Neural progenitor cell (in vitro differentiated cells): ENCODE data around the gene S100A14. TPM values are rescaled to one million over a fixed set of nuclear protein-coding genes. Genes with fewer than 3 reads are reported as not detected.

Experiments
- DNase-seq: peaks from one replicate; pipeline ENCODE4 v3.0.0-alpha.2; 2016; ENCODE audit warnings: low spot score
- H2AFZ ChIP-seq: fragments of 200-600 bp; sonication (generic); replicated peaks from 2 replicates; pipeline ENCODE4 v1.6.1; 2016; ENCODE audit warnings: antibody characterized with exemption
- H3F3A ChIP-seq: fragments of 200-600 bp; sonication (generic); 2 replicates; pipeline ENCODE4 v1.6.1; 2016; ENCODE audit warnings: antibody characterized with exemption, low read depth
- H3K27ac ChIP-seq: fragments of 200-600 bp; sonication (generic); 2 replicates; pipeline ENCODE4 v1.5.1; 2016; ENCODE audit warnings: mild to moderate bottlenecking
- H3K27me3 ChIP-seq: fragments of 200-600 bp; sonication (generic); 2 replicates; pipeline ENCODE4 v1.6.1; 2016; ENCODE audit warnings: mild to moderate bottlenecking, moderate library complexity
- H3K36me3 ChIP-seq: fragments of 200-600 bp; sonication (generic); 2 replicates; pipeline ENCODE4 v1.5.1; 2016
- H3K4me1 ChIP-seq: fragments of 200-600 bp; sonication (generic); 2 replicates; pipeline ENCODE4 v1.6.1; 2016; ENCODE audit warnings: mixed run types
- H3K4me2 ChIP-seq: fragments of 200-600 bp; sonication (generic); 2 replicates; pipeline ENCODE4 v1.6.1; 2016
- H3K4me3 ChIP-seq: fragments of 200-600 bp; sonication (generic); 2 replicates; pipeline ENCODE4 v1.5.1; 2016
- H3K79me2 ChIP-seq: fragments of 200-600 bp; sonication (generic); 2 replicates; pipeline ENCODE4 v1.6.1; 2016; ENCODE audit warnings: low read depth
- H3K9ac ChIP-seq: fragments of 200-600 bp; sonication (generic); 2 replicates; pipeline ENCODE4 v1.6.1; 2016
- H3K9me3 ChIP-seq: fragments of 200-600 bp; sonication (generic); 2 replicates; pipeline ENCODE4 v1.5.1; 2016; ENCODE audit warnings: low read depth
- H4K20me1 ChIP-seq: fragments of 200-600 bp; sonication (generic); 2 replicates; pipeline ENCODE4 v1.6.1; 2016; ENCODE audit warnings: low read depth
- H3K27ac Mint-ChIP-seq: 3 replicates; pipeline ENCODE4 v1.8.0; 2021; ENCODE audit warnings: mixed read lengths
- H3K27me3 Mint-ChIP-seq: 2 replicates; pipeline ENCODE4 v1.8.0; 2022; ENCODE audit warnings: low read depth, mild to moderate bottlenecking, inconsistent platforms, moderate library complexity, mixed read lengths; ENCODE audit not compliant: insufficient read depth
- H3K36me3 Mint-ChIP-seq: 3 replicates; pipeline ENCODE4 v1.8.0; 2021; ENCODE audit warnings: mixed read lengths
- H3K4me1 Mint-ChIP-seq: 3 replicates; pipeline ENCODE4 v1.8.0; 2021; ENCODE audit warnings: mixed read lengths
- H3K4me3 Mint-ChIP-seq: 3 replicates; pipeline ENCODE4 v1.8.0; 2021; ENCODE audit warnings: mild to moderate bottlenecking, moderate library complexity, mixed read lengths
- H3K9me3 Mint-ChIP-seq: 3 replicates; pipeline ENCODE4 v1.8.0; 2020; ENCODE audit warnings: mixed read lengths
- CTCF ChIP-seq: fragments of 200-600 bp; sonication (generic); IDR thresholded peaks from 2 replicates; pipeline ENCODE4 v1.5.1; 2017; ENCODE audit warnings: antibody characterized with exemption, mild to moderate bottlenecking
- EZH2 ChIP-seq: fragments of 200-600 bp; sonication (generic); IDR thresholded peaks from 2 replicates; pipeline ENCODE4 v1.6.1; 2017; ENCODE audit warnings: antibody characterized with exemption, mild to moderate bottlenecking, moderate library complexity
- EZH2phosphoT487 ChIP-seq: fragments of 200-600 bp; sonication (generic); IDR thresholded peaks from 2 replicates; pipeline ENCODE4 v1.6.1; 2017; ENCODE audit warnings: antibody characterized with exemption
- total RNA-seq: library from RNA; depleted of rRNA; stranded (reverse); fragments of >200 nt; gene quantifications from 2 replicates; pipeline ENCODE4 v1.2.3, GENCODE V29; 2015; ENCODE audit warnings: low replicate concordance

Gene S100A14
- total RNA-seq, 1 donor from 2014 or later: not detected

GRCh38 chr1:153610334-153610733, 5.8 kb downstream of the S100A14 start:
- Mint-ChIP-seq H3K27me3 (peaks cover 15% of the 10 kb centered on the region), H3K4me3 (no peak overlapping the region), H3K4me1 (peaks cover 31% of the 10 kb centered on the region), H3K9me3 (no peaks in the 10 kb centered on the region), H3K36me3 (no peaks in the 10 kb centered on the region), H3K27ac (no peak overlapping the region)
- no peak for TF ChIP-seq CTCF
- no peak for TF ChIP-seq EZH2
- no peak for TF ChIP-seq EZH2phosphoT487
- Histone ChIP-seq H3K4me3 (no peak overlapping the region), H3K4me2 (no peak overlapping the region), H3K27ac (no peak overlapping the region), H3K36me3 (no peaks in the 10 kb centered on the region), H2AFZ (no peak overlapping the region), H3K27me3 (no peaks in the 10 kb centered on the region), H3K9ac (no peak overlapping the region), H3K9me3 (no peaks in the 10 kb centered on the region), H3F3A (no peaks in the 10 kb centered on the region), H4K20me1 (no peaks in the 10 kb centered on the region), H3K79me2 (no peaks in the 10 kb centered on the region), H3K4me1 (peaks cover 31% of the 10 kb centered on the region)
- DNase-seq: no peak

- H3F3A ChIP-seq: no peaks in the 10 kb centered on the region
- no peaks in the 10 kb centered on the region for H3K9me3 Mint-ChIP-seq
- H3K9me3 ChIP-seq: no peaks in the 10 kb centered on the region
- H3K4me1 ChIP-seq: peaks cover 31% of the 10 kb centered on the region
- H3K27ac ChIP-seq: no peak overlapping the region
- peak overlapping the region; percentile 86 for H3K27ac Mint-ChIP-seq
- no peaks in the 10 kb centered on the region for H3K79me2 ChIP-seq
- TF ChIP-seq CTCF: no peak
- TF ChIP-seq EZH2phosphoT487: no peak
- TF ChIP-seq EZH2: no peak
- H3K4me3 Mint-ChIP-seq: peak overlapping the region; percentile 58
- H4K20me1 ChIP-seq: no peaks in the 10 kb centered on the region
- peaks cover 33% of the 10 kb centered on the region for H3K4me1 Mint-ChIP-seq
- no peak overlapping the region for H3K4me3 ChIP-seq
- no peaks in the 10 kb centered on the region for H3K27me3 ChIP-seq
- peaks cover 15% of the 10 kb centered on the region for H3K27me3 Mint-ChIP-seq
- no peak overlapping the region for H2AFZ ChIP-seq
- no peaks in the 10 kb centered on the region for H3K36me3 ChIP-seq
- DNase-seq: no peak
- no peak overlapping the region for H3K9ac ChIP-seq
- no peak overlapping the region for H3K4me2 ChIP-seq
- no peaks in the 10 kb centered on the region for H3K36me3 Mint-ChIP-seq
Observed at GRCh38 chr1:153609585-153609907, 6.6 kb downstream of the S100A14 start.

GRCh38 chr1:153608742-153609584, 7.2 kb downstream of the S100A14 start:
- Mint-ChIP-seq H3K36me3 (no peaks in the 10 kb centered on the region), H3K4me3 (peak overlapping the region; percentile 58), H3K27ac (peak overlapping the region; percentile 86), H3K27me3 (peaks cover 14% of the 10 kb centered on the region), H3K4me1 (peaks cover 33% of the 10 kb centered on the region), H3K9me3 (no peaks in the 10 kb centered on the region)
- no peaks in the 10 kb centered on the region for H3F3A ChIP-seq
- TF ChIP-seq EZH2 (no peak), CTCF (no peak), EZH2phosphoT487 (no peak)
- H3K4me3 ChIP-seq: no peak overlapping the region
- peak overlapping the region; percentile 21 for H3K4me2 ChIP-seq
- H3K79me2 ChIP-seq: no peaks in the 10 kb centered on the region
- no peaks in the 10 kb centered on the region for H3K27me3 ChIP-seq
- DNase-seq: peak; percentile 77
- H2AFZ ChIP-seq: peak overlapping the region; percentile 66
- peaks cover 31% of the 10 kb centered on the region for H3K4me1 ChIP-seq
- no peaks in the 10 kb centered on the region for H3K36me3 ChIP-seq
- no peak overlapping the region for H3K9ac ChIP-seq
- H3K27ac ChIP-seq: no peak overlapping the region
- H4K20me1 ChIP-seq: no peaks in the 10 kb centered on the region
- H3K9me3 ChIP-seq: no peaks in the 10 kb centered on the region
